Adrenal gland (tissue), 12 donors: Measurements from ENCODE around the gene MARCOL. TPM values are rescaled to one million over a fixed set of nuclear protein-coding genes. Genes with fewer than 3 reads are reported as not detected.

Experiments used
- DNase-seq, 7 donors: peaks; one replicate each; pipeline ENCODE4 v3.0.0-alpha.2; 2019 to 2020
- H3K27ac ChIP-seq, 5 donors: fragments of 200-600 bp; sonication (generic) in 4 of 5; 1 replicate in 3 of 5; 2 replicates in 2 of 5; pipeline versions ENCODE4 v1.5.1 to v1.8.0; 2016 to 2020; ENCODE audit warnings: mild to moderate bottlenecking in 1 of 5
- H3K27me3 ChIP-seq: fragments of 200-600 bp; 2 replicates; pipeline ENCODE4 v1.8.0; 2021
- H3K36me3 ChIP-seq, 2 donors: fragments of 200-600 bp; replicated peaks in 1 of 2; 1 replicate in 1 of 2; 2 replicates in 1 of 2; pipeline versions ENCODE4 v1.5.1 to v1.8.0; 2018 to 2022
- H3K4me1 ChIP-seq, 2 donors: fragments of 200-600 bp; replicated peaks in 1 of 2; 1 replicate in 1 of 2; 2 replicates in 1 of 2; pipeline versions ENCODE4 v1.5.1 to v1.8.0; 2018 to 2021
- H3K4me3 ChIP-seq, 4 donors: fragments of 200-600 bp; sonication (generic) in 3 of 4; one replicate each; pipeline ENCODE4 v1.5.1; 2016 to 2018
- H3K9me3 ChIP-seq, 3 donors: fragments of 200-600 bp; sonication (generic) in 1 of 3; replicated peaks in 1 of 3; 1 replicate in 2 of 3; 2 replicates in 1 of 3; pipeline versions ENCODE4 v1.5.1 to v1.8.0; 2016 to 2021
- POLR2A ChIP-seq, 2 donors: fragments of 450-650 bp; IDR thresholded peaks; one replicate each; pipeline ENCODE4 v1.6.1; 2017; ENCODE audit warnings: antibody characterized with exemption in 2 of 2, mild to moderate bottlenecking in 2 of 2, moderate library complexity in 1 of 2
- WGBS, 4 donors: extraction: QIAGEN DNeasy Blood & Tissue Kit in 2 of 4; methylation state at CpG; one replicate each; pipeline versions ENCODE4 v1.1.5 to v1.1.7; 2013 to 2017; 5-methylcytosine and 5-hydroxymethylcytosine counted together
- intact Hi-C, 2 donors: fragments of 100-400 bp; cut with DNase I; formaldehyde crosslinking; loops; one replicate each; pipeline versions ENCODE4 v1.14.1 to v1.15.0; 2022 to 2023
- polyA plus RNA-seq, 3 donors: library from polyadenylated mRNA; stranded (reverse); fragments of 200-250 nt in 2 of 3; fragments of 350-450 nt in 1 of 3; fragmentation: Illumina TruSeq in 1 of 3; extraction: RNeasy Lipid Tissue Mini Kit (QIAGEN cat#74804) in 1 of 3; gene quantifications; one replicate each; pipeline ENCODE4 v1.2.3, GENCODE V29; 2013 to 2014
- total RNA-seq, 9 donors: library from RNA; depleted of rRNA in 4 of 9; stranded (reverse); fragments of >200 nt in 4 of 9; fragments of 120-200 nt in 1 of 9; fragmentation: NEBNext Ultra II Directional in 1 of 9; extraction: Animal tissue kit (Norgen Biotek cat#: 25700) in 1 of 9; gene quantifications; one replicate each; pipeline versions ENCODE4 v1.1.0 to v1.2.4, GENCODE V29; 2013 to 2023
- TF ChIP-seq, protein P1 (sequence below), 6 experiments: fragments of 450-650 bp in 4 of 6; fragments of 200-600 bp in 2 of 6; sonication (generic) in 1 of 6; IDR thresholded peaks; 1 replicate in 5 of 6; 2 replicates in 1 of 6; pipeline versions ENCODE4 v1.5.1 to v1.8.0; 2016 to 2021; ENCODE audit warnings: antibody characterized with exemption in 6 of 6, mild to moderate bottlenecking in 2 of 6, moderate library complexity in 1 of 6
- donor health status: healthy with polysubstance abuse.
- donor health status: Bipolar disorder and iron deficiency.
- donor health status: DM: yes; HTN: yes; CAD: no.
- donor health status: DM: no; HTN: no; CAD: no.
- donor health status: DM: no; HTN: no; CAD: no.
- donor health status: DM: yes; HTN: yes; CAD: no.

Gene MARCOL
- total and polyA plus RNA-seq, 12 donors = not detected

- Histone ChIP-seq H3K4me1 (no peaks in the 10 kb centered on the region), H3K27ac (no peak overlapping the region), H3K36me3 (no peaks in the 10 kb centered on the region), H3K27me3 (peaks cover 6% of the 10 kb centered on the region), H3K4me3 (no peak overlapping the region), H3K9me3 (no peaks in the 10 kb centered on the region)
- intact Hi-C loops = no loop called here
- TF ChIP-seq POLR2A (IDR thresholded peaks at IDR 0.05) = no peak
- TF ChIP-seq, protein P1, sequence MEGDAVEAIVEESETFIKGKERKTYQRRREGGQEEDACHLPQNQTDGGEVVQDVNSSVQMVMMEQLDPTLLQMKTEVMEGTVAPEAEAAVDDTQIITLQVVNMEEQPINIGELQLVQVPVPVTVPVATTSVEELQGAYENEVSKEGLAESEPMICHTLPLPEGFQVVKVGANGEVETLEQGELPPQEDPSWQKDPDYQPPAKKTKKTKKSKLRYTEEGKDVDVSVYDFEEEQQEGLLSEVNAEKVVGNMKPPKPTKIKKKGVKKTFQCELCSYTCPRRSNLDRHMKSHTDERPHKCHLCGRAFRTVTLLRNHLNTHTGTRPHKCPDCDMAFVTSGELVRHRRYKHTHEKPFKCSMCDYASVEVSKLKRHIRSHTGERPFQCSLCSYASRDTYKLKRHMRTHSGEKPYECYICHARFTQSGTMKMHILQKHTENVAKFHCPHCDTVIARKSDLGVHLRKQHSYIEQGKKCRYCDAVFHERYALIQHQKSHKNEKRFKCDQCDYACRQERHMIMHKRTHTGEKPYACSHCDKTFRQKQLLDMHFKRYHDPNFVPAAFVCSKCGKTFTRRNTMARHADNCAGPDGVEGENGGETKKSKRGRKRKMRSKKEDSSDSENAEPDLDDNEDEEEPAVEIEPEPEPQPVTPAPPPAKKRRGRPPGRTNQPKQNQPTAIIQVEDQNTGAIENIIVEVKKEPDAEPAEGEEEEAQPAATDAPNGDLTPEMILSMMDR (IDR thresholded peaks at IDR 0.05) = no peak
- WGBS, 4 donors = 23 to 38% (median 27%) methylated on average over 4 of the region's 4 CpGs
- no peak for DNase-seq
Measured at GRCh38 chr5:148237785-148238417, 424 bp upstream of the MARCOL start.

GRCh38 chr5:148248894-148249293 is 10.6 kb downstream of the MARCOL start:
- Histone ChIP-seq H3K4me1 (no peaks in the 10 kb centered on the region), H3K27me3 (no peaks in the 10 kb centered on the region), H3K36me3 (no peaks in the 10 kb centered on the region), H3K9me3 (no peaks in the 10 kb centered on the region), H3K4me3 (no peak overlapping the region), H3K27ac (no peak overlapping the region)
- no peak for TF ChIP-seq POLR2A (IDR thresholded peaks at IDR 0.05)
- TF ChIP-seq, protein P1 (IDR thresholded peaks at IDR 0.05) = no peak
- DNase-seq = no peak
- intact Hi-C loops = no loop called here
- 72 to 83% (median 79%) methylated on average over 2 of the region's 2 CpGs for WGBS, 4 donors

- Histone ChIP-seq H3K9me3 (peaks cover 0 to 8% (median 7%) of the 10 kb centered on the region in 3 donors), H3K4me1 (no peaks in the 10 kb centered on the region), H3K36me3 (no peaks in the 10 kb centered on the region), H3K4me3 (no peak overlapping the region), H3K27me3 (no peaks in the 10 kb centered on the region), H3K27ac (no peak overlapping the region)
- DNase-seq = no peak
- intact Hi-C loops = no loop called here
- TF ChIP-seq, protein P1 (IDR thresholded peaks at IDR 0.05) = no peak
- TF ChIP-seq POLR2A (IDR thresholded peaks at IDR 0.05) = no peak
Measured at GRCh38 chr5:148255456-148255855, 17.1 kb downstream of the MARCOL start.

GRCh38 chr5:148259288-148259687 is 21.0 kb downstream of the MARCOL start:
- Histone ChIP-seq H3K9me3 (peaks cover 0 to 8% (median 7%) of the 10 kb centered on the region in 3 donors), H3K4me3 (no peak overlapping the region), H3K4me1 (no peaks in the 10 kb centered on the region), H3K36me3 (no peaks in the 10 kb centered on the region), H3K27me3 (no peaks in the 10 kb centered on the region), H3K27ac (no peak overlapping the region)
- WGBS, 4 donors = 82 to 92% (median 91%) methylated on average over 2 of the region's 2 CpGs
- DNase-seq = no peak
- TF ChIP-seq POLR2A (IDR thresholded peaks at IDR 0.05) = no peak
- TF ChIP-seq, protein P1 (IDR thresholded peaks at IDR 0.05) = no peak
- intact Hi-C loops = no loop called here
